OCI-LY3 (cell line): ENCODE results near the gene KITLG.

Source experiments
- CTCF ChIP-seq: fragments of 200-600, 300-600 bp; sonication (generic); IDR thresholded peaks from 2 replicates; pipeline ENCODE4 v1.5.1; 2014; ENCODE audit warnings: antibody characterized with exemption, low read length, low read depth
- EZH2phosphoT487 ChIP-seq: fragments of 200-600 bp; shearing (Covaris generic); IDR thresholded peaks from 2 replicates; pipeline ENCODE4 v1.6.1; 2018; ENCODE audit warnings: antibody characterized with exemption, mixed run types, low read depth

DNA sequence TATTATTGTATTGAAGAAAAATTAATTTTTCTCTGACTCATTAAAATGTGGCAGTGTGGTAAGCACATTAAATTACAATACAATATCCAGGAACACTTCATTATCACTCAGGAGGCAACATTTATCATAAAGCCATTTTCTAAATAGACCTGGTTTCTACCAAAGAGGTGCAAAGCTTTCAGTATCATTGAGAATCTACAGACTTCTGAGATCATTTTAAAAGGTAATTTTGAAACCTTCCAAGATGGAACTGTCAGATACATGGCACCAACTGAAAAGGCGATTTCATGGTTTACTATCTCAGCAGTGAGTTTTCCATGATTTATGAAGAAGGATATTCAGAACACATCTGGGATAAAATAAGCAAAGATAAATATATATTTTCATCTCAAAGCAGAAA, 85.8 kb downstream of the KITLG start:
- TF ChIP-seq CTCF (no peak), EZH2phosphoT487 (no peak)
